NB4 (cell line): ENCODE data around the gene HGF.
A peak's percentile ranks its signal among the peaks of the same experiment; 100 is the strongest.

Experiments
- DNase-seq: peaks from one replicate; pipeline ENCODE4 v3.0.0; 2010; ENCODE audit warnings: low read depth
- H3K4me3 ChIP-seq: one replicate; pipeline ENCODE4 v1.5.1; 2011; ENCODE audit warnings: mild to moderate bottlenecking, low read depth, low read length, moderate library complexity
- MYC ChIP-seq: IDR thresholded peaks from 2 replicates; pipeline ENCODE4 v1.6.1; 2011; ENCODE audit warnings: low read depth, low read length
- POLR2A ChIP-seq: IDR thresholded peaks from 2 replicates; pipeline ENCODE4 v1.6.1; 2011; ENCODE audit warnings: mild to moderate bottlenecking; ENCODE audit not compliant: insufficient read length; ENCODE audit errors: extremely low read depth
- TF ChIP-seq, protein P1 (sequence below): IDR thresholded peaks from 2 replicates; pipeline ENCODE4 v1.6.1; 2011; ENCODE audit warnings: low read depth, low read length
- TF ChIP-seq, protein P2 (sequence below): IDR thresholded peaks from one replicate; pipeline ENCODE4 v1.5.1; 2012; ENCODE audit warnings: low read depth, low read length

HGF gene

DNA sequence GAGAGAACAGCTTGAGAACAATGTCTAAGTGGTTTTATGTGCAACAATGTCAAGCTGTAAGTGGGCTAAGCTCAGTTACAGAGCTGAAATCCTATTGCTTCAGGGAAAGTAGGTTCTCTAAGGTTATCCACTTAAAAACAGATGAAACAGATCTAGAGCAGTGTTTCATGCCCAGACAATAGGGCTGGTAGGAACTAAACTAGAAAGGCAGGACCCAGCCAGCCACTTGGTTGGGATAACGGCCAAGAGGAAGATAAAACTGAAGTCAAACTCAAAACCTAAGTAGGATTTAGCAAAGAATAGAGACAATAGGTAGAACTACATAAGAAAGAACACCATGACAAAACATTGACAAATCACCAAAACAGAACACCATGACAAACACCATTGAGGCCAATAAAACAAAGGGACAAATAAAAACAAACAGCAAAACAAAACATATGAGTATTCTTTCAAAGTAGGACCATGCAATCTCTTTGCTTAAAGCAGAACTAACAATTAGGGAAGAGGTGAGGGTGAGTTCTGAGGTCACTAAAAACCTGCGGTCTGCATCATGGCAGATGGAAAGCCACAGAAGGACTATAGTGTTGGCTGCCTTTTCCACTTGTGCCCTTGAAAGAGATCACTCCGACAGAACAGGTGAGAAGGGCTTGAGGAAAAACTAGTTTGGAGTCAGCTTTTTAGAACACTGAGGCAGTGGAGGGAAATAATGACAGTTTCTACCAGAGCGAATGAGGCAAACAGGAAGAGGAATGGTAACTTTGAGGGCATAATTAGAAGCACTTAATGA, 81.0 kb downstream of the HGF start:
- no peak overlapping the region for H3K4me3 ChIP-seq
- DNase-seq, result no peak
- no peak for TF ChIP-seq MYC
- TF ChIP-seq, protein P1, sequence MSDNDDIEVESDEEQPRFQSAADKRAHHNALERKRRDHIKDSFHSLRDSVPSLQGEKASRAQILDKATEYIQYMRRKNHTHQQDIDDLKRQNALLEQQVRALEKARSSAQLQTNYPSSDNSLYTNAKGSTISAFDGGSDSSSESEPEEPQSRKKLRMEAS, result no peak
- no peak for TF ChIP-seq POLR2A
- TF ChIP-seq, protein P2, sequence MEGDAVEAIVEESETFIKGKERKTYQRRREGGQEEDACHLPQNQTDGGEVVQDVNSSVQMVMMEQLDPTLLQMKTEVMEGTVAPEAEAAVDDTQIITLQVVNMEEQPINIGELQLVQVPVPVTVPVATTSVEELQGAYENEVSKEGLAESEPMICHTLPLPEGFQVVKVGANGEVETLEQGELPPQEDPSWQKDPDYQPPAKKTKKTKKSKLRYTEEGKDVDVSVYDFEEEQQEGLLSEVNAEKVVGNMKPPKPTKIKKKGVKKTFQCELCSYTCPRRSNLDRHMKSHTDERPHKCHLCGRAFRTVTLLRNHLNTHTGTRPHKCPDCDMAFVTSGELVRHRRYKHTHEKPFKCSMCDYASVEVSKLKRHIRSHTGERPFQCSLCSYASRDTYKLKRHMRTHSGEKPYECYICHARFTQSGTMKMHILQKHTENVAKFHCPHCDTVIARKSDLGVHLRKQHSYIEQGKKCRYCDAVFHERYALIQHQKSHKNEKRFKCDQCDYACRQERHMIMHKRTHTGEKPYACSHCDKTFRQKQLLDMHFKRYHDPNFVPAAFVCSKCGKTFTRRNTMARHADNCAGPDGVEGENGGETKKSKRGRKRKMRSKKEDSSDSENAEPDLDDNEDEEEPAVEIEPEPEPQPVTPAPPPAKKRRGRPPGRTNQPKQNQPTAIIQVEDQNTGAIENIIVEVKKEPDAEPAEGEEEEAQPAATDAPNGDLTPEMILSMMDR, result no peak

DNA sequence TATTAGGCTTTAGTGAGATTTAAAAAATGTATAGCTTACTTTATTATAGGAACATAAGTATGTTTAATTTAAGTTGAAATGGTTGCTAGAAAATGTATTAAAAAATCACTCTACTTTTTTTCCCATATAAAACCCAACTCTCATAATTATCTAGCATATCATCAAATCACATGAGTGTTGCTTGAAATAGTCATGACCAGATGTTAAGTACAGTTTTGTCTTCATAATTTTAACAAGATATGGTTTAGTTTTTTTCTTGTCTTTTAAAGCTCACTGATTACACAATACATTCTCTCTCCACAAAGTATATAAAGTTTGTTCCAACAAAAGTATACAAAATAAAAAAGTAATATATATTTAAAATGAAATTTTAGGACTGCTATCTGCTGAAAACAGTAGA, 82.8 kb downstream of the HGF start:
- H3K4me3 ChIP-seq, result no peak overlapping the region
- TF ChIP-seq POLR2A (no peak), MYC (no peak)
- TF ChIP-seq, protein P1, result no peak
- TF ChIP-seq, protein P2, result no peak
- DNase-seq, result no peak

DNA sequence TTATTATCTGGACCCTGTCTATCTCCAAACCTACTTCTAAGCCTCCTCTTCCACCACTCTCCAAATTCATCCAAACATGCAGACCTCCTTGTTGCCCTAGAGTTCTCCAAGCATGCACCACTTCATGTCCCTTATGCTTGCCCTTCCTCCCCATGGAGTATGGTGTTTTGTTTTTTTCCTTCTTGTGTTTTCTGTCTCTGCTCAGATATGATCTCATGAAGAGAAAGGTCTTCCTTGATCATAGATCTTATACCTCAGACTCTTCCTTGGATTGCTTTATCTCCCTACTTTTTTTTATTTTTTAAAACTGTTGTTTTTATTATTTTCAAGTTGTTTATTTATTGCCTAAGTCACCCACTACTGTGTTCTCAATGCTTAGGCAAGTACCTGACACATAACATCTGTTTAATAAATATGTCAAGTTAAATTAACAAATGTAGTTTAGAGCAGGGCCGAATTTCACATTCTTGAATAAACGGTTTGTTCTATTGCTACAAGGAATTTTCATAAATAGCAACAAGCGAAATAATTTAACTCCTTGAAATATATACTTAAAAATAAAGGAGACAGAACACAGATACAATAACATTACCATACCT, 84.5 kb downstream of the HGF start:
- no peak for TF ChIP-seq POLR2A
- TF ChIP-seq, protein P1, result no peak
- no peak for TF ChIP-seq MYC
- TF ChIP-seq, protein P2, result no peak
- H3K4me3 ChIP-seq, result no peak overlapping the region
- DNase-seq, result no peak

DNA sequence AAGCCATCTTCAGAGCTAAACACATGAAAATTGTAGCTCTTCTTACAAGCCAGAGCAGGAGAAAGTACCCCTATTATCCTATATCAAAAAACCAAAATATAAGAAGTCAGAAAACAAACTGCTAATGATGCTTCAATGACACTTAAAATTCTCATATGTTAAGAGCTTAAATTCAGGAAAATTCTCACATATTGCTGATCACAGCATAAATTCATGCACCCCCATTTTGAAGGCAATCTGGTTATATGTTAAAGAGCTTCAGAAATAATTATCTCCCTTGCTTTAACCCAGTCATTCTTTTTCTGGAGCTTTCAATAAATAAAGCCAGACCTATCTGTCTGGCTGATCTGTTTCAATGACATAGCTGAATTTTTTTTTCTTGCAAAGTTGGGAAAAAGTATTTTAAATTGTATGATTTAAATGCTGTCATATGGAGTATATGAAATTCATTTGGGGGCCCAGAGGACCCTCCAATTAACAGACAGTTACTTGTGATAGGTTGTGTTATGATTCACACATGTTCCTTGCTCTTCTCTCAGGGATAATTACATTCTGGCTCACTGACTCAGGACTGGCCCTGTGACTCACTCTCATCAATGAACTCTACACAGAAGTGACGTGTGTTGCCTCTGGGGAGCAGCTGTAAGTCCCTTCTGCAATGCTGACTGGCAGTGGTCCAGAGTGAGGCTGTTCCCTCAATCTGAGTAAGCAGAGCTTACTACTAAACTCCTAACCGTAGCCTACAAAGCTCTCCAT, 85.2 kb downstream of the HGF start:
- DNase-seq, result peak; percentile 95
- TF ChIP-seq, protein P1, result peak; percentile 75
- TF ChIP-seq, protein P2, result no peak
- peak; percentile 52 for TF ChIP-seq MYC
- H3K4me3 ChIP-seq, result no peak overlapping the region

DNA sequence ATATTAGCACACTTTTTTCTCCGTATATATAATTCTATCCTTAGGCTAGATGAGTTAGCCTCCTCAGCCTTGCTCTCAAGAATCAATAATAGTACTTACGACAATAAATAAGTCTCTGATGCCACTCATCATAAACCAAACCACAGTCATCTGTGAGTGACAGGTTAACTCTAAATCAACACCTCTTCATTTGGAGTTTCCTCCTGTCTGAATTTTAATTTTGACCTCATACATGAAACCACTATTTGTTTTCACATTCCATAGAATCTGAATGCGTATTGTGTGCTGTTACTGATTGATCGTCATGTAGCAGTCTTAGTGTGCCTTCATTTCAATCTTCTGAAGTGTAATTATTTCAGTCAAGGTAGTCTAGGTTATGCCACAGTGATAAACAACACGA, 85.8 kb downstream of the HGF start:
- H3K4me3 ChIP-seq, result no peak overlapping the region
- TF ChIP-seq MYC (no peak), POLR2A (no peak)
- TF ChIP-seq, protein P2, result no peak
- no peak for DNase-seq
